ENCODE data around the gene MINDY4B. TPM values are rescaled to one million over a fixed set of nuclear protein-coding genes. Genes with fewer than 3 reads are reported as not detected.

The MINDY4B gene
- total RNA-seq, 1 donor from 2014 or later = not detected

- peak overlapping the region; percentile 23 for H3K4me3 ChIP-seq
- TF ChIP-seq, protein P1, sequence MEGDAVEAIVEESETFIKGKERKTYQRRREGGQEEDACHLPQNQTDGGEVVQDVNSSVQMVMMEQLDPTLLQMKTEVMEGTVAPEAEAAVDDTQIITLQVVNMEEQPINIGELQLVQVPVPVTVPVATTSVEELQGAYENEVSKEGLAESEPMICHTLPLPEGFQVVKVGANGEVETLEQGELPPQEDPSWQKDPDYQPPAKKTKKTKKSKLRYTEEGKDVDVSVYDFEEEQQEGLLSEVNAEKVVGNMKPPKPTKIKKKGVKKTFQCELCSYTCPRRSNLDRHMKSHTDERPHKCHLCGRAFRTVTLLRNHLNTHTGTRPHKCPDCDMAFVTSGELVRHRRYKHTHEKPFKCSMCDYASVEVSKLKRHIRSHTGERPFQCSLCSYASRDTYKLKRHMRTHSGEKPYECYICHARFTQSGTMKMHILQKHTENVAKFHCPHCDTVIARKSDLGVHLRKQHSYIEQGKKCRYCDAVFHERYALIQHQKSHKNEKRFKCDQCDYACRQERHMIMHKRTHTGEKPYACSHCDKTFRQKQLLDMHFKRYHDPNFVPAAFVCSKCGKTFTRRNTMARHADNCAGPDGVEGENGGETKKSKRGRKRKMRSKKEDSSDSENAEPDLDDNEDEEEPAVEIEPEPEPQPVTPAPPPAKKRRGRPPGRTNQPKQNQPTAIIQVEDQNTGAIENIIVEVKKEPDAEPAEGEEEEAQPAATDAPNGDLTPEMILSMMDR (IDR thresholded peaks at IDR 0.05) = peak; percentile 50
- no peak overlapping the region for H3K27ac ChIP-seq
- intact Hi-C loops (cut with DNase I) = no loop called here
- ATAC-seq (peak; percentile 69 to 79), DNase-seq (peak; percentile 57)
- H3K9me3 ChIP-seq = no peaks in the 10 kb centered on the region
- H3K4me1 ChIP-seq = no peaks in the 10 kb centered on the region
- no peaks in the 10 kb centered on the region for H3K27me3 ChIP-seq (ENCODE audit: low read depth)
- no peaks in the 10 kb centered on the region for H3K36me3 ChIP-seq
Observed at GRCh38 chr3:150925751-150926201, 20.5 kb upstream of the MINDY4B start.

DNA sequence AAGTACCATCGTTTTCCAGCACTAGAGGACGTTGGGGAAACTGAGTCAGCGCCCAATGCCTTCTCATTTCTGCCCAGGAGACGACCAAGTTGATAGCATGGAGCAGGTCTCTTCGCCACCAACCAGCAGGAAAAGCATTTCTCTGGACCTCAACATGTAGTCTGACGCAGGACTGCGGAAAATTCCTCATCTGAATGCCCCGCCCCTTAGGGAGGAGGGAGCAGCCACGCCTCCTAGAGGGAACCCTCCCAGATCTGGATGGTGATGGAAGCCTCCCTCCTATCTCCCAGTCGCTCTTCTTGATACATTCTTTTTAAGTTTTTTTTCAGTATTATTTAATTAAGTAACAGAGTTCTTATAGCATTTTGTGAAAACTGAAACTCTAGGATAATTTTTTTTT lies 17.4 kb upstream of the MINDY4B start:
- TF ChIP-seq, protein P1 (IDR thresholded peaks at IDR 0.05) = no peak
- Histone ChIP-seq H3K27ac (no peak overlapping the region), H3K4me1 (no peaks in the 10 kb centered on the region), H3K27me3 (ENCODE audit: low read depth) (peaks cover 3% of the 10 kb centered on the region), H3K36me3 (no peaks in the 10 kb centered on the region), H3K9me3 (no peaks in the 10 kb centered on the region), H3K4me3 (no peak overlapping the region)
- intact Hi-C loops (cut with DNase I) = no loop called here
- no peak for ATAC-seq
- no peak for DNase-seq

DNA sequence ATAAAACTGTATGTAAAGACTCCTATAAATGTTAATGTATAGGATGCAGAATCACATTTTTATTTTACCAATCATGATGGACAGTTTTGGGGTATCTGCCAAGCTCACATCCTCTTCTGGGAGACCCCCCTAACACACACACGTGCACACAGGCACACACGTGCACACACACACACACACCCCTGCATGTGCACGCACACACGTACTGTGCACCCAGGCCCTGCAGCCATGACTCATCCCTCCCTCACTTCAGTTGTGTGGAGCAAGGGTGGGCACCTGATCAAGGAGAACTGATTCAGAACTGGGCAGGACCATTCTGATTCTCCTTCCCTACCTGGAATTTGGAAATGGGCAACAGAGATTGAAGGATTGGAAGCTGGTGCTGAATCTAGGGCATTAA lies 16.0 kb upstream of the MINDY4B start:
- intact Hi-C loops (cut with DNase I) = no loop called here
- Histone ChIP-seq H3K4me3 (no peak overlapping the region), H3K27ac (no peak overlapping the region), H3K4me1 (no peaks in the 10 kb centered on the region), H3K36me3 (no peaks in the 10 kb centered on the region), H3K9me3 (no peaks in the 10 kb centered on the region), H3K27me3 (ENCODE audit: low read depth) (peaks cover 3% of the 10 kb centered on the region)
- TF ChIP-seq, protein P1 (IDR thresholded peaks at IDR 0.05) = no peak
- DNase-seq (no peak), ATAC-seq (peak in 1 of 2 donors; percentile 16)

GRCh38 chr3:150920236-150920635 lies 15.0 kb upstream of the MINDY4B start:
- DNase-seq = no peak
- TF ChIP-seq, protein P1 (IDR thresholded peaks at IDR 0.05) = no peak
- Histone ChIP-seq H3K27ac (no peak overlapping the region), H3K27me3 (ENCODE audit: low read depth) (peaks cover 3% of the 10 kb centered on the region), H3K36me3 (no peaks in the 10 kb centered on the region), H3K4me3 (no peak overlapping the region), H3K9me3 (no peaks in the 10 kb centered on the region), H3K4me1 (no peaks in the 10 kb centered on the region)
- no peak for ATAC-seq
- intact Hi-C loops (cut with DNase I) = no loop called here

DNA sequence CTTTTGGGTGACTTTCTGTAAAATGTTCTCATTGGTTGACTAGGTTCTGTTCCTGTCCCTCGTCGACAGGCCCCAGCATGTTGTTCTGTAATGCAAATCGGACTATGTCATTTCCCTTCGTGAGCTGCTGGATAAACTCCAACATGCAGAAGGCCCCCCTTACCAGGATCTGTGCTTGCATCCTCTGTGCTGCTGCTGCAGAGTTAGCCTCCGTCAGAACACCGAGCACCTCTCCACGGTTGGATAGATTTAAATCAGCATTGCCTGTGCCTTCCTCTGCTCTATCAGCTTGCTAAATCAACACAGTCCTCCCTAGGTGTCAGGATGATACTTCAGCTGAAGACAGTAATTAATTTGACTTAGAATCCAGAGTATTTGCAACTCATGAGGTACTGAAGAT lies 12.7 kb upstream of the MINDY4B start:
- DNase-seq (no peak), ATAC-seq (no peak)
- Histone ChIP-seq H3K27ac (no peak overlapping the region), H3K27me3 (ENCODE audit: low read depth) (peaks cover 3% of the 10 kb centered on the region), H3K4me1 (no peaks in the 10 kb centered on the region), H3K9me3 (no peaks in the 10 kb centered on the region), H3K4me3 (no peak overlapping the region), H3K36me3 (no peaks in the 10 kb centered on the region)
- TF ChIP-seq, protein P1 (IDR thresholded peaks at IDR 0.05) = no peak
- intact Hi-C loops (cut with DNase I) = no loop called here

Measured in lower lobe of right lung (tissue), 2 donors.